Measurements from ENCODE around the gene TSR1.

The TSR1 gene

GRCh38 chr17:2336215-2336851, at the start of gene TSR1:
Gene TSR1, minus strand, starts transcription at chr17:2336457. Its CDS starts 30 bp downstream, at chr17:2336427.
- peak; percentile 82 for DNase-seq

- no peak for DNase-seq
Measured at GRCh38 chr17:2385240-2386210, 49.3 kb upstream of the TSR1 start.

GRCh38 chr17:2384439-2385127, 48.3 kb upstream of the TSR1 start:
- no peak for DNase-seq

- DNase-seq = peak; percentile 18
Measured at GRCh38 chr17:2383628-2384167, 47.4 kb upstream of the TSR1 start.

- DNase-seq = no peak
Measured at GRCh38 chr17:2380950-2381649, 44.8 kb upstream of the TSR1 start.

GRCh38 chr17:2380226-2380922, 44.1 kb upstream of the TSR1 start:
- peak; percentile 31 for DNase-seq

- no peak for DNase-seq
Measured at GRCh38 chr17:2379489-2380225, 43.4 kb upstream of the TSR1 start.

GRCh38 chr17:2378905-2379304, 42.6 kb upstream of the TSR1 start:
- no peak for DNase-seq

- DNase-seq = no peak
Measured at GRCh38 chr17:2377659-2378058, 41.4 kb upstream of the TSR1 start.

GRCh38 chr17:2376107-2376506, 39.9 kb upstream of the TSR1 start:
- no peak for DNase-seq

GRCh38 chr17:2375406-2375805, 39.1 kb upstream of the TSR1 start:
- no peak for DNase-seq

GRCh38 chr17:2374549-2375285, 38.5 kb upstream of the TSR1 start:
- DNase-seq = no peak

GRCh38 chr17:2373179-2373578, 36.9 kb upstream of the TSR1 start:
- DNase-seq = no peak

- DNase-seq = no peak
Measured at GRCh38 chr17:2372681-2373080, 36.4 kb upstream of the TSR1 start.

GRCh38 chr17:2372180-2372579, 35.9 kb upstream of the TSR1 start:
- no peak for DNase-seq

GRCh38 chr17:2371183-2372130, 35.2 kb upstream of the TSR1 start:
- DNase-seq = no peak

- DNase-seq = no peak
Measured at GRCh38 chr17:2370211-2370589, 33.9 kb upstream of the TSR1 start.

GRCh38 chr17:2369551-2370210, 33.4 kb upstream of the TSR1 start:
- peak; percentile 37 for DNase-seq

GRCh38 chr17:2369039-2369438, 32.8 kb upstream of the TSR1 start:
- DNase-seq = no peak

Measured in NCI-H1694 treated with DMSO at 0.1 percent for 48 hours (cell line).